GM12872 (cell line): Measurements from ENCODE around the gene SHH.

ENCODE experiments used
- CTCF ChIP-seq: IDR thresholded peaks from 3 replicates; pipeline ENCODE4 v1.5.1; 2011; ENCODE audit warnings: low read depth, mild to moderate bottlenecking, low read length, moderate library complexity; ENCODE audit not compliant: insufficient read depth

The SHH gene

GRCh38 chr7:155811895-155812761 lies at the start of gene SHH:
TSS of gene SHH (minus strand) at chr7:155812463. CDS start at chr7:155812122, 341 bp downstream.
- TF ChIP-seq CTCF, result no peak

- no peak for TF ChIP-seq CTCF
These were observed 49.2 kb upstream of the SHH start for GRCh38 chr7:155861480-155861868.

- TF ChIP-seq CTCF, result no peak
These were observed 48.7 kb upstream of the SHH start for GRCh38 chr7:155860840-155861479.

GRCh38 chr7:155860461-155860839 lies 48.2 kb upstream of the SHH start:
- TF ChIP-seq CTCF, result no peak

- no peak for TF ChIP-seq CTCF
These were observed 46.3 kb upstream of the SHH start for GRCh38 chr7:155858521-155859061.

- no peak for TF ChIP-seq CTCF
These were observed 44.9 kb upstream of the SHH start for GRCh38 chr7:155857141-155857540.

- no peak for TF ChIP-seq CTCF
These were observed 44.4 kb upstream of the SHH start for GRCh38 chr7:155856656-155857055.
